CD8-positive, alpha-beta memory T cell (primary cell): ENCODE results near the gene NBEAL2. TPM values are rescaled to one million over a fixed set of nuclear protein-coding genes. Genes with fewer than 3 reads are reported as not detected.
"Not testable (repeated sequence)": the region's sequence is repeated elsewhere in the genome, so short reads cannot be mapped to it uniquely, and the experiment has no call there.

ENCODE experiments used
- CTCF ChIA-PET: fragments of 350-600 bp; sonication (Branson Sonifier 250); formaldehyde crosslinking; loops from one replicate; lab custom pipeline; 2021; ENCODE audit warnings: antibody characterized with exemption; lab: Charles Lee
- POLR2A ChIA-PET: fragments of 350-600 bp; sonication (Branson Sonifier 250); formaldehyde crosslinking; loops from one replicate; lab custom pipeline; 2021; ENCODE audit warnings: antibody characterized with exemption; lab: Charles Lee
- DNase-seq, 5 donors: peaks; one replicate each; pipeline versions ENCODE4 v3.0.0 to v3.0.0-alpha.2; 2020 to 2022; ENCODE audit warnings: mixed read lengths in 1 of 5
- H3K27ac ChIP-seq: one replicate; pipeline ENCODE4 v1.7.0; 2013; ENCODE audit warnings: low read depth, mild to moderate bottlenecking, low read length, moderate library complexity
- H3K27me3 ChIP-seq: 2 replicates; pipeline ENCODE4 v1.7.0; 2013; ENCODE audit warnings: low read length, mild to moderate bottlenecking; ENCODE audit not compliant: insufficient read depth, poor library complexity, severe bottlenecking
- H3K36me3 ChIP-seq: 2 replicates; pipeline ENCODE4 v1.7.0; 2013; ENCODE audit warnings: mild to moderate bottlenecking, low read length, moderate library complexity; ENCODE audit not compliant: insufficient read depth
- H3K4me1 ChIP-seq: 2 replicates; pipeline ENCODE4 v1.7.0; 2013; ENCODE audit warnings: mild to moderate bottlenecking, low read length, moderate library complexity; ENCODE audit not compliant: insufficient read depth
- H3K4me3 ChIP-seq: 2 replicates; pipeline ENCODE4 v1.7.0; 2013; ENCODE audit warnings: mild to moderate bottlenecking, low read length
- H3K9me3 ChIP-seq: 2 replicates; pipeline ENCODE4 v1.7.0; 2013; ENCODE audit warnings: mild to moderate bottlenecking, low read length
- H3K27ac Mint-ChIP-seq, 8 donors: one replicate each; pipeline ENCODE4 v1.8.0; 2020 to 2021; ENCODE audit warnings: mixed read lengths in 8 of 8, mild to moderate bottlenecking in 6 of 8, inconsistent platforms in 3 of 8, moderate library complexity in 3 of 8
- H3K27me3 Mint-ChIP-seq, 2 donors: one replicate each; pipeline ENCODE4 v1.8.0; 2020 to 2021; ENCODE audit warnings: mixed read lengths in 2 of 2, mild to moderate bottlenecking in 1 of 2, moderate library complexity in 1 of 2
- H3K36me3 Mint-ChIP-seq, 3 donors: one replicate each; pipeline ENCODE4 v1.8.0; 2020 to 2021; ENCODE audit warnings: mixed read lengths in 3 of 3, inconsistent platforms in 1 of 3, mild to moderate bottlenecking in 1 of 3
- H3K4me1 Mint-ChIP-seq, 3 donors: one replicate each; pipeline ENCODE4 v1.8.0; 2020 to 2021; ENCODE audit warnings: mixed read lengths in 3 of 3, inconsistent platforms in 1 of 3, mild to moderate bottlenecking in 1 of 3
- H3K4me3 Mint-ChIP-seq, 7 donors: one replicate each; pipeline ENCODE4 v1.8.0; 2020 to 2021; ENCODE audit warnings: mixed read lengths in 7 of 7, mild to moderate bottlenecking in 6 of 7, moderate library complexity in 4 of 7, inconsistent platforms in 2 of 7
- H3K9me3 Mint-ChIP-seq, 5 donors: one replicate each; pipeline ENCODE4 v1.8.0; 2020 to 2022; ENCODE audit warnings: mixed read lengths in 5 of 5, mild to moderate bottlenecking in 3 of 5, moderate library complexity in 2 of 5, inconsistent platforms in 1 of 5
- polyA plus RNA-seq: library from polyadenylated mRNA; unstranded; fragments of 300-500 nt; fragmentation: Illumina TruSeq; gene quantifications from one replicate; pipeline ENCODE4 v1.2.3, GENCODE V29; 2021
- total RNA-seq, 2 experiments: library from RNA; stranded (reverse); gene quantifications; one replicate each; pipeline ENCODE4 v1.2.3, GENCODE V29; 2021

The NBEAL2 gene
- total and polyA plus RNA-seq, 3 experiments from 2014 or later, result 12.8 to 83.5 (median 76.2) TPM

- POLR2A ChIA-PET, result interaction anchor here (0.6 to 1.4 kb wide), 6 partner anchors 11 to 51 kb away, joined by 3 to 6 read pairs (median 4); partner anchors contain the start of gene NBEAL2
- H3K4me3 Mint-ChIP-seq, result peak overlapping the region in 6 of 7 donors; percentile 29 to 71 (median 66)
- no peaks in the 10 kb centered on the region for H3K9me3 ChIP-seq
- peaks cover 0 to 11% (median 8%) of the 10 kb centered on the region in 3 donors for H3K36me3 Mint-ChIP-seq
- peaks cover 85 to 96% (median 93%) of the 10 kb centered on the region in 3 donors for H3K4me1 Mint-ChIP-seq
- CTCF ChIA-PET, result interaction anchor here (1.0 to 2.9 kb wide), 9 partner anchors 9 to 49 kb away, joined by 3 to 8 read pairs (median 4); partner anchors contain the start of gene NBEAL2
- DNase-seq, result no peak
- no peaks in the 10 kb centered on the region for H3K36me3 ChIP-seq
- peaks cover 86% of the 10 kb centered on the region for H3K4me1 ChIP-seq
- H3K27ac Mint-ChIP-seq, result peak overlapping the region; percentile 82 to 98 (median 94)
- no peaks in the 10 kb centered on the region for H3K9me3 Mint-ChIP-seq
- H3K27me3 ChIP-seq, result no peaks in the 10 kb centered on the region
- no peaks in the 10 kb centered on the region for H3K27me3 Mint-ChIP-seq
- H3K4me3 ChIP-seq, result no peak overlapping the region
- no peak overlapping the region for H3K27ac ChIP-seq
These were observed 20.9 kb upstream of the NBEAL2 start for GRCh38 chr3:46958467-46959160.

DNA sequence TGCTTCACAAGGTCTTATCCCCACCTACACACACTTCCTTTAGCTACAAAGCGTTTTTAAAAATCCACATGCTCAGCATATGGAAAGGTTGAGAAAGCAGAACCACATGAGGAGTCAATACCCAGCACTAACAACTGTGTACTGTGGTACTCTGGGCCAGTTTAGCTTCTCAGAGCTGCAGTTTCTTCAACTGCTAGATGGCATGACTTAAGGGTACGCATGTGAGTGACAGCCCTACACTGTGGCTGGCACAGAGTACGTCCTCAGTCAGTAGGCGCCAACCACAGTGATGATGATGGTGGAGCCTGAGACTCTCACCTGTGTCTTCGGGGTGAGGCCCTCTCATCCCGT lies 20.3 kb upstream of the NBEAL2 start:
- Mint-ChIP-seq H3K27me3 (no peaks in the 10 kb centered on the region), H3K4me1 (peaks cover 80 to 91% (median 88%) of the 10 kb centered on the region in 3 donors), H3K4me3 (peak overlapping the region in 6 of 7 donors; percentile 16 to 71 (median 66)), H3K27ac (peak overlapping the region; percentile 82 to 98 (median 94)), H3K9me3 (no peaks in the 10 kb centered on the region), H3K36me3 (peaks cover 0 to 11% (median 8%) of the 10 kb centered on the region in 3 donors)
- H3K27ac ChIP-seq, result peak overlapping the region; percentile 27
- no peak overlapping the region for H3K4me3 ChIP-seq
- ChIA-PET POLR2A (interaction anchor here (0.6 to 1.4 kb wide), 6 partner anchors 12 to 50 kb away, joined by 3 to 6 read pairs (median 4); partner anchors contain the start of gene NBEAL2), CTCF (interaction anchor here (1.3 to 2.9 kb wide), 6 partner anchors 8 to 50 kb away, joined by 4 to 8 read pairs (median 6); no protein-coding TSS in a partner anchor)
- H3K36me3 ChIP-seq, result no peaks in the 10 kb centered on the region
- DNase-seq, result peak in 3 of 5 donors; percentile 32 to 72 (median 69)
- H3K9me3 ChIP-seq, result no peaks in the 10 kb centered on the region
- no peaks in the 10 kb centered on the region for H3K27me3 ChIP-seq
- peaks cover 81% of the 10 kb centered on the region for H3K4me1 ChIP-seq

DNA sequence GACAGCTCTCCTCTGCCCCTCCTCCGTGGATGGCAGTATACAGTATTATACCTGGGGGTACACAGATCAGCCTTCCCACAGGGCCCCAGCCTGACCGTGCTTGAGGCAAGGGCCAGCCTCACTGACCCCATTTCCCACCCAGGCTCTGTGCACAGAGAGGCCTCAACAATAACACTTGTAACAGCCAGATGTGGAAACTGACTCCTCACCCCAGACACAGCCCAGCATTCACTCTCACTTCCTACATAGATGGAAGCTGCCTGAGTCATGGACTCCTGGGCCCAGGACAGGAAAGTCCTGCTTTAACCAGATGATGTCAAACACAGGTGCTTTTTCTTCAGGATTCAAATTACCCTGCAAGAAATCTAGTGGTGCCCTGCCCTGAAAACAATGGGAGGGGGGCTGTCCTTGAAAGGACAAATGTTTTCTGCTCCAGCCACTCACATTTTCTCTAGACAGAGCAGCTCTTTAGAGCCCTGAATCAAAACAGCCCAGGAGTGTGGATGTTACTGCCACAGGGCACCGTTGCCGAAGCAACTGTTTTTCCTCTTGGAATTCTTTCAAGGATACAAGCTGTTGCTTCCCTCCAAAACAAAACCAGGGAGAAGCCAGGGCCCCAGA lies 19.3 kb upstream of the NBEAL2 start:
- Histone ChIP-seq H3K27ac (peak overlapping the region; percentile 27), H3K4me1 (peaks cover 74% of the 10 kb centered on the region), H3K9me3 (no peaks in the 10 kb centered on the region), H3K36me3 (no peaks in the 10 kb centered on the region), H3K4me3 (no peak overlapping the region), H3K27me3 (no peaks in the 10 kb centered on the region)
- Mint-ChIP-seq H3K27me3 (no peaks in the 10 kb centered on the region), H3K27ac (peak overlapping the region; percentile 80 to 98 (median 94)), H3K4me1 (peaks cover 70 to 86% (median 82%) of the 10 kb centered on the region in 3 donors), H3K9me3 (no peaks in the 10 kb centered on the region), H3K4me3 (peak overlapping the region in 5 of 7 donors; percentile 42 to 71 (median 63)), H3K36me3 (peaks cover 0 to 11% (median 8%) of the 10 kb centered on the region in 3 donors)
- no peak for DNase-seq
- POLR2A ChIA-PET, result no interaction called here
- CTCF ChIA-PET, result interaction anchor here (0.8 to 2.9 kb wide), 3 partner anchors 14 to 51 kb away, joined by 3 to 8 read pairs (median 7); no protein-coding TSS in a partner anchor

DNA sequence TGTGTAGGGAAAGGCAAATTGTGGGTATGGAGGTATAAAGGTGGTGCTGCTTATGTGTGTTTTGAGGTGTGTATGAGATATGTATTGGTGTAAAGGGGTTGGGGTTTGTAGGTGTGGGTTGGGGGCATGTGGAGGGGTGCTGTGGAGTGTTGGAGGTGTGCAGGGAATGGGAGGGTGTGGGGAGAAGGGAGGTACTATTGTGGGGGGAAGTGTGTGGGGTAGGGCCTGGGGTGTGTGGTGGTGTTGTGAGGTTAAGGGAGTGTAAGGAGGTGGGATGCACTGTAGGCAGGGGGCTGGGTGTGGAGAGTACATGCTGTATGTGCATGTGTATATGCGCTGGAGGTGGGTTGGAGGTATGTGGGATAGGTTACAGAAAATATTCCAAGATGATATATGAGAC lies 18.6 kb upstream of the NBEAL2 start:
- Histone ChIP-seq H3K27ac (no peak overlapping the region), H3K4me1 (peaks cover 74% of the 10 kb centered on the region), H3K36me3 (peaks cover 3% of the 10 kb centered on the region), H3K27me3 (no peaks in the 10 kb centered on the region), H3K4me3 (no peak overlapping the region), H3K9me3 (no peaks in the 10 kb centered on the region)
- H3K4me1 Mint-ChIP-seq, result peaks cover 70 to 86% (median 82%) of the 10 kb centered on the region in 3 donors
- H3K27ac Mint-ChIP-seq, result peak overlapping the region; percentile 52 to 97 (median 92)
- H3K4me3 Mint-ChIP-seq, result peak overlapping the region in 2 of 7 donors; percentile 1 to 42
- H3K27me3 Mint-ChIP-seq, result no peaks in the 10 kb centered on the region
- DNase-seq, result no peak
- CTCF ChIA-PET, result interaction anchor here (0.8 kb wide), 1 partner anchor 14 kb away, joined by 3 read pairs; no protein-coding TSS in a partner anchor
- POLR2A ChIA-PET, result no interaction called here
- peaks cover 0 to 18% (median 8%) of the 10 kb centered on the region in 3 donors for H3K36me3 Mint-ChIP-seq
- H3K9me3 Mint-ChIP-seq, result no peaks in the 10 kb centered on the region

GRCh38 chr3:46962427-46962826 lies 17.0 kb upstream of the NBEAL2 start:
- POLR2A ChIA-PET, result no interaction called here
- no peak for DNase-seq
- Mint-ChIP-seq H3K36me3 (peaks cover 0 to 26% (median 8%) of the 10 kb centered on the region in 3 donors), H3K4me3 (no peak overlapping the region), H3K27me3 (no peaks in the 10 kb centered on the region), H3K27ac (peak overlapping the region; percentile 16 to 87 (median 55)), H3K9me3 (no peaks in the 10 kb centered on the region), H3K4me1 (peaks cover 72 to 86% (median 82%) of the 10 kb centered on the region in 3 donors)
- peaks cover 4% of the 10 kb centered on the region for H3K36me3 ChIP-seq
- no peaks in the 10 kb centered on the region for H3K27me3 ChIP-seq
- no peak overlapping the region for H3K27ac ChIP-seq
- no peak overlapping the region for H3K4me3 ChIP-seq
- CTCF ChIA-PET, result no interaction called here
- H3K4me1 ChIP-seq, result peaks cover 69% of the 10 kb centered on the region
- no peaks in the 10 kb centered on the region for H3K9me3 ChIP-seq

DNA sequence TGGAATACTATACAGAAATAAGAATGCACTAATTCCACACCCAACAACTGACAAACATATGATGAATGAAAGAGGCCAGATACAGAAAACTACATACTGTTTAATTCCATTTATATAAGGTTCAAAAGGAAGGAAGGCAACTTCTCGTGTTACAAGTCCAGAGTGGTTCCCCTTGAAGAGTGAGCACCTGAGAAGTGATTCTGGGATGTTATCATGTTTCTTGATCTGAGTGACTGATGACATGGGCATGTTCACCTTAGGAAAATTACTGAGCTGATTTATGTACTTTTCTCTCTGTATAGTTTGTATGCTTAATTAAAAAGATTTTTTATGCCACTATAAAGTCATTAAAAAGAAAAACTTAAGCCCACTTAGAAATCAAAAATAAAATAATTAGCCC lies 16.5 kb upstream of the NBEAL2 start:
- Histone ChIP-seq H3K27ac (no peak overlapping the region), H3K36me3 (peaks cover 4% of the 10 kb centered on the region), H3K4me1 (peaks cover 69% of the 10 kb centered on the region), H3K4me3 (no peak overlapping the region), H3K9me3 (no peaks in the 10 kb centered on the region), H3K27me3 (no peaks in the 10 kb centered on the region)
- no peak for DNase-seq
- Mint-ChIP-seq H3K27me3 (no peaks in the 10 kb centered on the region), H3K27ac (peak overlapping the region; percentile 16 to 87 (median 64)), H3K36me3 (peaks cover 0 to 31% (median 8%) of the 10 kb centered on the region in 3 donors), H3K4me1 (peaks cover 76 to 88% (median 84%) of the 10 kb centered on the region in 3 donors), H3K4me3 (no peak overlapping the region), H3K9me3 (no peaks in the 10 kb centered on the region)
- CTCF ChIA-PET, result no interaction called here
- POLR2A ChIA-PET, result no interaction called here

DNA sequence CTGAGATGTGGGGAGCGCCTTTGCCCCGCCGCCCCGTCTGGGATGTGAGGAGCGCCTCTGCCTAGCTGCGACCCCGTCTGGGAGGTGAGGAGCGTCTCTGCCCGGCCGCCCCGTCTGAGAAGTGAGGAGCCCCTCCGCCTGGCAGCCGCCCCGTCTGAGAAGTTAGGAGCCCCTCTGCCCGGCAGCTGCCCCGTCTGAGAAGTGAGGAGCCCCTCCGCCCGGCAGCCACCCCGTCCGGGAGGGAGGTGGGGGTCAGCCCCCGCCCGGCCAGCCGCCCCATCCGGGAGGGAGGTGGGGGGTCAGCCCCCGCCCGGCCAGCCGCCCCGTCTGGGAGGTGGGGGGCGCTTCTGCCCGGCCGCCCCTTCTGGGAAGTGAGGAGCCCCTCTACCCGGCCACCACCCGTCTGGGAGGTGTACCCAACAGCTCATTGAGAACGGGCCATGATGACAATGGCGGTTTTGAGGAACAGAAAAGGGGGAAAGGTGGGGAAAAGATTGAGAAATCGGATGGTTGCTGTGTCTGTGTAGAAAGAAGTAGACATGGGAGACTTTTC lies 15.4 kb upstream of the NBEAL2 start:
- H3K4me3 Mint-ChIP-seq, H3K4me3 ChIP-seq, DNase-seq, H3K9me3 Mint-ChIP-seq, H3K27me3 Mint-ChIP-seq, H3K36me3 ChIP-seq, POLR2A ChIA-PET, H3K9me3 ChIP-seq, H3K27me3 ChIP-seq, H3K27ac ChIP-seq: not testable (repeated sequence)
- Mint-ChIP-seq H3K4me1 (peaks cover 76 to 88% (median 84%) of the 10 kb centered on the region in 3 donors), H3K36me3 (peaks cover 0 to 38% (median 8%) of the 10 kb centered on the region in 3 donors), H3K27ac (peak overlapping the region in 1 of 8 donors; percentile 23)
- CTCF ChIA-PET, result interaction anchor here (1.3 kb wide), 1 partner anchor 35 kb away, joined by 3 read pairs; no protein-coding TSS in a partner anchor
- H3K4me1 ChIP-seq, result peaks cover 69% of the 10 kb centered on the region
